MG63 (cell line): ENCODE measurements around the gene VEZT. TPM values are rescaled to one million over a fixed set of nuclear protein-coding genes. Genes with fewer than 3 reads are reported as not detected.
"Not testable (repeated sequence)": the region's sequence is repeated elsewhere in the genome, so short reads cannot be mapped to it uniquely, and the experiment has no call there.

Experiments
- DNase-seq: peaks from one replicate; pipeline ENCODE4 v3.0.0-alpha.2; 2020
- H3K27me3 ChIP-seq: fragments of 250-450 bp; sonication (Bioruptor Pico); 2 replicates; pipeline ENCODE4 v1.5.1; 2020; ENCODE audit warnings: mild to moderate bottlenecking, moderate library complexity
- H3K36me3 ChIP-seq: fragments of 250-450 bp; sonication (Bioruptor Pico); 2 replicates; pipeline ENCODE4 v1.5.1; 2020; ENCODE audit warnings: mild to moderate bottlenecking, moderate library complexity
- H3K4me3 ChIP-seq: fragments of 250-450 bp; sonication (Bioruptor Pico); 2 replicates; pipeline ENCODE4 v1.5.1; 2020; ENCODE audit warnings: mild to moderate bottlenecking, moderate library complexity
- H3K9me3 ChIP-seq: fragments of 250-450 bp; sonication (Bioruptor Pico); 2 replicates; pipeline ENCODE4 v1.5.1; 2020; ENCODE audit warnings: mild to moderate bottlenecking, moderate library complexity
- total RNA-seq: library from RNA; depleted of rRNA; stranded (reverse); fragments of >200 nt; shearing (Covaris generic); gene quantifications from 2 replicates; pipeline ENCODE4 v1.2.3, GENCODE V29; 2014; ENCODE audit warnings: low replicate concordance

Gene VEZT
- total RNA-seq, 1 experiment from 2014 or later = 26.4 TPM

- H3K9me3 ChIP-seq = no peaks in the 10 kb centered on the region
- DNase-seq = no peak
- no peaks in the 10 kb centered on the region for H3K27me3 ChIP-seq
- H3K4me3 ChIP-seq = no peak overlapping the region
- H3K36me3 ChIP-seq = no peaks in the 10 kb centered on the region
Measured at GRCh38 chr12:95213119-95213518, 4.5 kb upstream of the VEZT start.

GRCh38 chr12:95213928-95214327 lies 3.7 kb upstream of the VEZT start:
- DNase-seq = no peak
- Histone ChIP-seq H3K27me3 (no peaks in the 10 kb centered on the region), H3K4me3 (no peak overlapping the region), H3K9me3 (no peaks in the 10 kb centered on the region), H3K36me3 (no peaks in the 10 kb centered on the region)

DNA sequence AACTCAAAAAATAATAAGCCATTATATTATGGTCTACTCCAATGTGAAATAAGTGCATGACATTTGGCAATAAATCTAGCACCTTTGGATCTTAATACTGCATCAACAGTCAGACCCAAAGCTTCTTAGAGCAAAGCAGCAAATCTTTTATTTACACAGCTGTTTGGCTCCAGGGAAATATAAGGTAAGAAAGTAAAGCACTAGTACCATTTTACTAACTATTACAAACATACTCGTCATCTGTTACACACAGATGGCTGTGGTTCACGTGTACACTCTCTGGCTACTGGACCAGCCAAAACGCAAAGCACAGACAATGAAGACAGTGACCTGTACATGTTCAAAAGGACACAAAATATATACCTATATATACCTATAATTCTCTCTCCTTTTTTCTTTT lies 3.1 kb upstream of the VEZT start:
- Histone ChIP-seq H3K36me3 (no peaks in the 10 kb centered on the region), H3K4me3 (no peak overlapping the region), H3K27me3 (no peaks in the 10 kb centered on the region), H3K9me3 (no peaks in the 10 kb centered on the region)
- DNase-seq = no peak

DNA sequence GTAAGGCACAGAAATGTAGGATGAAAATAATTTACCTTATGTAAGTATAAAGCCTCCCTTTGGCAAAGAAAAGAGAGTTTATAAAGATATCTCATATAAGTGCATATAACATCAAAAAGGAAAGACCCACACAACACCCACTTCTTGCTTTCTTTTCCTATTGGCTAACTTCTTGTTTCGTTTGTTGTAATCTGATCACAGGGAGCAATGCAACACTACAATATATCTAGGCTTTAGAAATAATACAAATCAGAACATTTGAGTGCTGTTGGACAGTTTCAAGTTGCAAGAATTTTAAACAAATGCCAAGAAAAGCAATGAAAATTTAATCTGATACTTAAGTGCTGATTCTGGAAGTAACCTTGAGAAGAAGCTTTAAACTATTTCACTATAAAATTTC lies 1.7 kb upstream of the VEZT start:
- Histone ChIP-seq H3K9me3 (no peaks in the 10 kb centered on the region), H3K4me3 (peak overlapping the region; percentile 75), H3K36me3 (no peaks in the 10 kb centered on the region), H3K27me3 (no peaks in the 10 kb centered on the region)
- DNase-seq = no peak

GRCh38 chr12:95216711-95217376 lies 763 bp upstream of the VEZT start:
- Histone ChIP-seq H3K36me3 (no peaks in the 10 kb centered on the region), H3K27me3 (no peaks in the 10 kb centered on the region), H3K9me3 (no peaks in the 10 kb centered on the region), H3K4me3 (peak overlapping the region; percentile 75)
- no peak for DNase-seq

DNA sequence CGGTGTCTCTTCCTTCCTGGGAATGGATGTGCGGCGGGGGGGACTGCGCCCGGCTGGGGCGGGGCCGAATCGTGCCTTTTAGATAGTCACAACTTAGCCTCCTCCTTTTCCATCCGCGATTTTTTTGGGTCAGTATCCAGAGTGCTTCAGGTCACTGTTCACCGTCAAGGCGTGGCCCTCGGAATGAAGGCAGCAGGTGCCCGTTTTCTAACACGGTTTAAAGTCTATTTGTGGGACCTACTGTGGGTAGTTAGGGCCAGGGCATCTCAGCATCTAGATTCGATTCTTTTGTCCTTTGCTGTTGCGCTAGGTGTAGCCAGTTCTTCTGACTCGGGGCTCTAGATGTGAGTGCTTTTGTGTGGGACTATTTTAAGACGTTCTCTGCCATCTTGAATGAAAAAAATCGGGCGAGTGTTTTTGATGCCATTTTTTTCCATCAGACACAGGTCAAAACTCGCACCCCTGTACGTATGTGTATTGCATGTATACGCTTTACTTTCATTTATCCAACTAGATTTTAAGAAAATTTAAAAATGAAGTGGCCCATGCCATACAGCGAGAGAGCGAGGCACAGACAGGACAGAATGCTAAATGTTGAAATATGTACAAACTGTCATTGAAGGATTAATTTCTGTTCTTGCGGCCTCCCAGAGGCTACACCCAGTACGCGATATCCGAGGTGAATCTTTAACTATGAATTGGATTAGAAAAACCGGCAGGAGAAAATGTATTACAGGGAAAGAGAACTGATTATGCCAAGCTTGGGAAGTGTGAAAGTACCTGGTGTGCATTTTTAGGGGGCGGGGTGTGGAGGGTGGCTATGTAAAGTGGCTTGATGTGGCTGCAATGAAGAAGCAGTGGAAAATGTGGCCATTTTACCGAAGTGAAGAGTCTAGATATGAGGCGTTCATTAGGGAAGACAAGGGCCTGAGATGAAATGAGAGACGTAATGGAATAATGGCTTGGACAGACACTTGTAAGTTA lies 835 bp downstream of the VEZT start:
- Histone ChIP-seq H3K9me3 (no peaks in the 10 kb centered on the region), H3K36me3 (no peaks in the 10 kb centered on the region), H3K27me3 (no peaks in the 10 kb centered on the region), H3K4me3 (peak overlapping the region; percentile 75)
- DNase-seq = peak; percentile 82

DNA sequence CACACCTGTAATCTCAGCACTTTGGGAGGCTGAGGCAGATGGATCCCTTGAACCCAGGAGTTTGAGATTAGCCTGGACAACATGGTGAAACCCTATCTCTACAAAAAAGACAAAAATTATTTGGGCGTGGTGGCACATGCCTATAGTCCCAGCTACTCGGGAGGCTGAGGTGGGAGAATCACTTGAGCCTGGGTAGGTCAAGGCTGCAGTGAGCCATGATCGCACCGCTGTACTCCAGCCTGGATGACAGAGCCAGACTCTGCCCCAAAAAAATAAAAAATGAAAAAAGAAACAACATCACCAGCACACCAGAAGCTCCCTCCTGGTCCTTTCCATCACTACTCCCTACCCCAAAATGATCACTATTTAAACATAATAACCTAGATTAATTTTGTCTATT lies 2.6 kb downstream of the VEZT start:
- Histone ChIP-seq H3K36me3 (peaks cover 9% of the 10 kb centered on the region), H3K27me3 (no peaks in the 10 kb centered on the region), H3K9me3 (no peaks in the 10 kb centered on the region), H3K4me3 (no peak overlapping the region)
- DNase-seq = no peak

DNA sequence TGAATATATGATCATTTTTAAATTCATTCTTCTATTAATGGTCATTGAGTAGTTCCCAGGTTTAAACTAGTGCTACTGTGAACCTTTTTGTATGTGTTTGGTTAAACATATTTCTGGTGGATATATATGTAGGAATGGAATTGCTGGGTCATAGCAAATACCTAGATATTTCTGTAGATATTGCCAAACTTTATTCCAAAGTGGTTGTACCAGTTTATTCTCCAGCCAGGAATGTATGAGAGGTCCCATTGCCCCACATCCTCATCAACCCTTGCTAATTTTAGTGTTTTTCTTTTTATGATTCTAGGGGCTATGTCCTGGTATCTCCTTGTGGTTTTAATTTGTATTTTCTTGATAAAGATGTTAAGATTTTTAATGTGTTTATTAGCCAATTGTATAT lies 3.1 kb downstream of the VEZT start:
- H3K4me3 ChIP-seq = no peak overlapping the region
- H3K36me3 ChIP-seq = peaks cover 11% of the 10 kb centered on the region

DNA sequence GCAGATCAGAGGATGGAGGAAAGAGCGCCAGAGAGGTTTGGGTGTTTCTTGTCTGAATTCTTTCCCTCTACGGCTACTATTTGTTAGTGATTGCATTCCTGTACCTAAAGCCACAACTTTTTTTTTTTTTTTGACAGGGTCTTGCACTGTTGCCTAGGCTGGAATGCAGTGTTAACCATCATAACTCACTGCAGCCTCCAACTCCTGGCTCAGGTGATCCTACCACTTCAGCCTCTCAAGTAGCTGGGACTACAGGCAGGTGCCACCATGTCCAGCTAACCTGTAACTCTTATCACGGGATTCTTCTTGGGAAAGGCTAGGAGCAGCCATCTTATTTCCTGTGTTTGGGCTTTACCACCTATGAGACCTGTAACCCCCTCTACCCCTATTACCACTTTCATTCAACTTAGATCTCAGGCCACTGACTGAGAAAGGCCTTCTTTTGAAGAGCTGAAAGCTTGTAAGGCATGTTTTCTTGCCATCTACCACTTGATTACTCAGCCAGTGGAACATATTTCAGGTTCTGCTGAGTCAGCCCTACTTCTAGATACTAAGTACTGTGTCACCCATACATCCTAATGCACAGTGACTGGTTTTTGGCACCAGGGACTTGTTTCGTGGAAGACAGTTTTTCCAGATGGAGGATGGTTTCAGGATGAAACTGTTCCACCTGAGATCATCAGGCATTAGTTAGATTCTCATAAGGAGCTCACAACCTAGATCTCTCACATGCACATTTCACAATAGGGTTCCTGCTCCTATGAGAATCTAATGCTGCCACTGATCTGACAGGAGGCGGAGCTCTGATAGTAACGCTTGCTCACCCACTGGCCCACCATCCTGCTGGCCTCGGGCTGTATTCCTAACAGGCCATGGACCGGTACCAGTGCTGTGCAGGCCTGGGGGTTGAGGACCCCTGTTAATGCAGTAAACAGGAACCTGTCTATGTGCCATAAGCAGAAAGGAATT lies 6.9 kb downstream of the VEZT start:
- Histone ChIP-seq H3K36me3 (peaks cover 13% of the 10 kb centered on the region), H3K27me3 (no peaks in the 10 kb centered on the region), H3K9me3 (no peaks in the 10 kb centered on the region), H3K4me3 (no peak overlapping the region)
- no peak for DNase-seq

More for the DNA sequence above, 3.1 kb downstream of the VEZT start:
- H3K27me3 ChIP-seq = no peaks in the 10 kb centered on the region
- H3K9me3 ChIP-seq = no peaks in the 10 kb centered on the region
- DNase-seq = no peak

DNA sequence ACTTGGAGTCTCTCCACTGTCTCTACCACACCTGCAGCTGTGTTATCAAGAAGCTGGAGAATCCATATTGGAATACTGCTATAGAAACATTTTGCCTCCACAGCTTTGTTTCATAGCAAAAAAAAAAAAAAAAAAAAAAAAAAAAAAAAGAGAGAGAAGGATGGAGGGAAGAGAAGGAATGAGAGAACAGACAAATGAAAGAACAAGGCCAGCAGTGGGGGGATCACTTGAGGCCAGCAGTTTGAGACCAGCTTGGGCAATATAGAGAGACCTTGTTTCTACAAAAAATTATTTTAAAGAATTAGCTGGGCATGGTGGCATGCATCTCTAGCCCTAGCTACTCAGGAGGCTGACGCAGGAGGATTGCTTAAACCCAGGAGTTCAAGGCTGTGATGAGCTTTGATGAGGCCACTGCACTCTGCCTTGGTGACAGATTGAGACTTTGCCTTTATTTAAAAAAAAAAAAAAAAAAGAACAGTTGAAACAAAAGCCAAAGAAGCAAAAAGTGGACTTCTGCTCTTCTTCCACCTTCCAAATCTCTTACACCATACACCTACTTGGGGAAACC lies 8.1 kb downstream of the VEZT start:
- Histone ChIP-seq H3K4me3 (no peak overlapping the region), H3K36me3 (peaks cover 15% of the 10 kb centered on the region), H3K9me3 (no peaks in the 10 kb centered on the region), H3K27me3 (no peaks in the 10 kb centered on the region)
- no peak for DNase-seq

DNA sequence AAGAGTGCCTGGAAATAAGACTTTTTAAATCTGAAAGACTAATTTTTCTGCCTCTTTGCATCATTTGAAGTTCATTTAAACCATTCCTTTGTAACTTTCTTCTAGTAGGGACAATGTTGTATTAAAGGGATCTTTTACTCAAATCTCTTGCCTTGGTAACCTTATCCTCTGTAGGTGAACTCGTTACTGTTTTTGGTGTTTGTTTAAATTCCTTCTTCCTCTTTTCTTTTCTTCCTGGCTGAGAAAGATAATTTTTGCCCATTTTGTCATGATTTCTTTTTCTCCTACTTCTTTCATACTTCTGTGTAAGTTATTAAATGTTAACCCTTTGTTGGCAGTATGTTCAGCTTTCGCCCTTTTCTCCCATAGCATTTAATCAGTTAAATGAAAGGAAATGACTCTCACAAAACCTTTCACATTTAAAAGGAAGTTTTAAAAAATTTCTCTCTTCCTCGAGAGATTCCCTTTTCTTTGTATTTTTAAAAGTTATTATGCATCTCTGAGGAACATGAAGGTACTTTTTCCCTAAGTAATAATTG lies 10.3 kb downstream of the VEZT start:
- H3K36me3 ChIP-seq = peaks cover 15% of the 10 kb centered on the region
- no peak overlapping the region for H3K4me3 ChIP-seq
- H3K9me3 ChIP-seq = no peaks in the 10 kb centered on the region
- DNase-seq = no peak
- no peaks in the 10 kb centered on the region for H3K27me3 ChIP-seq

DNA sequence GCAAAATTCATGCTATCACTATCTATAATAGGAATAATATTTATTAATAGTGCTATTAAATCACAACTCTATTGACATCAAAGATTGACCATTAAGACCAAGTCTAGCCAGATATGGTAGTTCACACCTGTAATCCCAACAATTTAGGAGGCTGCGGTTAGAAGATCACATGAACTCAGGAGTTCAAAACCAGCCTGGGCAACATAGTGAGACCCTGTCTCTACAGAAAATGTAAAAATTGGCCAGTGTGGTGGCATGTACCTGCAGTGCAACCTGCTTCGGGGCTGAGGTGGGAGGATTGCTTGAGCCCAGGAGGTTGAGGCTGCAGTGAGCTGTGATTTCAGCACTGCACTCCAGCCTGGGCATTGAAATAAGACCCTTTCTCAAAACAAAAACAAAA lies 11.0 kb downstream of the VEZT start:
- no peak for DNase-seq
- Histone ChIP-seq H3K36me3 (peaks cover 15% of the 10 kb centered on the region), H3K9me3 (no peaks in the 10 kb centered on the region)

DNA sequence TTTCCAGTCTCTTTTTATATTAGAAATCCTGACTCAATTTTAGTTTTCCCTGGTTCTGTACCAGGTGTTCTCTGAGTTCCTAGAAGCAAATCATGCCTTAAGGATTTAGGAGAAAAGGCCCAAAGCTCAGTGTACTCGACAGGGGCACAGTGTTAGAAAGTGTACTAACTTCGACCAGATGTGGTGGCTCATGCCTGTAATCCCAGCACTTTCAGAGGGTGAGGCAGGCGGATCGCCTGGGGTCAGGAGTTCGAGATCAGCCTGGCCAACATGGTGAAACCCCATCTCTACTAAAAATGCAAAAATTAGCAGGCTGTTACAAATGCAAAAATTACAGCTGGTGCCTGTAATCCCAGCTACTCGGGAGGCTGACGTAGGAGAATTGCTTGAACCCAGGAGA lies 12.0 kb downstream of the VEZT start:
- H3K9me3 ChIP-seq = no peaks in the 10 kb centered on the region
- H3K27me3 ChIP-seq = no peaks in the 10 kb centered on the region
- H3K36me3 ChIP-seq = peaks cover 11% of the 10 kb centered on the region
- DNase-seq = no peak
- H3K4me3 ChIP-seq = no peak overlapping the region

More for the DNA sequence above, 11.0 kb downstream of the VEZT start:
- H3K27me3 ChIP-seq = no peaks in the 10 kb centered on the region
- H3K4me3 ChIP-seq = no peak overlapping the region

- H3K4me3 ChIP-seq = no peak overlapping the region
- H3K36me3 ChIP-seq = peaks cover 4% of the 10 kb centered on the region
- DNase-seq = no peak
- no peaks in the 10 kb centered on the region for H3K27me3 ChIP-seq
- H3K9me3 ChIP-seq = no peaks in the 10 kb centered on the region
Measured at GRCh38 chr12:95230313-95230712, 12.7 kb downstream of the VEZT start.

- no peak for DNase-seq
- Histone ChIP-seq H3K27me3 (no peaks in the 10 kb centered on the region), H3K4me3 (no peak overlapping the region), H3K9me3 (no peaks in the 10 kb centered on the region), H3K36me3 (peaks cover 3% of the 10 kb centered on the region; the same call in 1 of the 2 replicates)
Measured at GRCh38 chr12:95231190-95231589, 13.6 kb downstream of the VEZT start.

GRCh38 chr12:95234187-95234586 lies 16.6 kb downstream of the VEZT start:
- H3K36me3 ChIP-seq, H3K9me3 ChIP-seq, H3K4me3 ChIP-seq, DNase-seq, H3K27me3 ChIP-seq: not testable (repeated sequence)
